K562 (cell line): ENCODE data around the gene SLC27A2. TPM values are rescaled to one million over a fixed set of nuclear protein-coding genes. Genes with fewer than 3 reads are reported as not detected.

Experiments used
- ATAC-seq: fragments of 200-7000 bp; cut with Tn5 transposase; 3 replicates; pipeline ENCODE4 v1.9.1; 2020; ENCODE audit warnings: moderate library complexity
- BruUV-seq: library from RNA; stranded (reverse); fragments of 400-500 nt; replicated peaks from 2 replicates; lab custom pipeline; 2021; lab: Mats Ljungman, UMichigan
- CTCF ChIA-PET: fragments of 300-600 bp; formaldehyde crosslinking; extraction: SDS; loops from one replicate; lab custom pipeline; 2021; ENCODE audit warnings: low intra/inter-chr PET ratio; lab: Yijun Ruan, JAX
- POLR2A ChIA-PET: fragments of 300-600, 350-650 bp; sonication (Branson Sonifier 250); formaldehyde crosslinking; extraction: SDS; loops from one replicate; lab custom pipeline; 2021; ENCODE audit warnings: antibody characterized with exemption, inconsistent platforms; lab: Yijun Ruan, JAX
- DNase-seq, 4 experiments: peaks; one replicate each; pipeline versions ENCODE4 v3.0.0 to v3.0.0-alpha.2; 2011 to 2018; ENCODE audit warnings: low spot score in 3 of 4, mixed read lengths in 3 of 4; ENCODE audit errors: extremely low read depth in 1 of 4
- FAIRE-seq: peaks from 2 replicates; lab custom pipeline; 2011; peaks lifted over from hg19 to GRCh38; lab: Jason Lieb, UNC
- H2AFZ ChIP-seq: 2 replicates; pipeline ENCODE4 v1.6.0; 2011; ENCODE audit warnings: low read depth, low read length, control low read depth, inconsistent platforms
- H3K27ac ChIP-seq: fragments of 200-600 bp; 3 replicates; pipeline ENCODE4 v1.8.0; 2011; ENCODE audit warnings: low read depth, mild to moderate bottlenecking, control low read depth, inconsistent platforms, low read length, moderate library complexity, mixed read lengths; ENCODE audit errors: extremely low read depth
- H3K27me3 ChIP-seq, 2 experiments: fragments of 300-600 bp in 1 of 2; 2 replicates in 1 of 2; 3 replicates in 1 of 2; pipeline versions ENCODE4 v1.6.0 to v1.8.0; 2011; ENCODE audit warnings: inconsistent platforms in 2 of 2, low read length in 2 of 2, mild to moderate bottlenecking in 1 of 2, mixed read lengths in 1 of 2, moderate library complexity in 1 of 2; ENCODE audit not compliant: control insufficient read depth in 2 of 2, insufficient read depth in 2 of 2
- H3K36me3 ChIP-seq: fragments of 300-600 bp; 3 replicates; pipeline ENCODE4 v1.8.0; 2011; ENCODE audit warnings: mild to moderate bottlenecking, low read length, inconsistent platforms; ENCODE audit not compliant: control insufficient read depth, insufficient read depth
- H3K4me1 ChIP-seq, 2 experiments: fragments of 200-600 bp in 1 of 2; replicated peaks in 1 of 2; 2 replicates in 1 of 2; 3 replicates in 1 of 2; pipeline versions ENCODE4 v1.5.1 to v1.8.0; 2011; ENCODE audit warnings: inconsistent platforms in 2 of 2, low read length in 2 of 2, mild to moderate bottlenecking in 1 of 2, mixed read lengths in 1 of 2, moderate library complexity in 1 of 2; ENCODE audit not compliant: control insufficient read depth in 2 of 2, insufficient read depth in 2 of 2
- H3K4me2 ChIP-seq: 2 replicates; pipeline ENCODE4 v1.6.1; 2011; ENCODE audit warnings: low read length, control low read depth, inconsistent platforms, mixed read lengths; ENCODE audit not compliant: insufficient read depth
- H3K4me3 ChIP-seq: fragments of 200-600 bp; sonication (generic), shearing (Covaris generic); 2 replicates; pipeline ENCODE4 v1.5.1; 2016; ENCODE audit warnings: control low read depth, inconsistent platforms
- H3K79me2 ChIP-seq: fragments of 200-600 bp; 3 replicates; pipeline ENCODE4 v1.8.0; 2011; ENCODE audit warnings: low read length, inconsistent platforms; ENCODE audit not compliant: control insufficient read depth, insufficient read depth
- H3K9ac ChIP-seq, 2 experiments: 2 replicates each; pipeline versions ENCODE4 v1.6.0 to v1.6.1; 2011; ENCODE audit warnings: low read depth in 2 of 2, low read length in 2 of 2, control low read depth in 1 of 2, inconsistent platforms in 1 of 2, mild to moderate bottlenecking in 1 of 2, mixed read lengths in 1 of 2; ENCODE audit not compliant: insufficient read depth in 1 of 2
- H3K9me1 ChIP-seq: one replicate; pipeline ENCODE4 v1.6.0; 2011; ENCODE audit warnings: inconsistent platforms, mild to moderate bottlenecking, low read length, moderate library complexity; ENCODE audit not compliant: control insufficient read depth, insufficient read depth
- H3K9me3 ChIP-seq: replicated peaks from 2 replicates; pipeline ENCODE4 v1.5.1; 2011; ENCODE audit warnings: low read depth, low read length, inconsistent platforms; ENCODE audit not compliant: control insufficient read depth, insufficient read depth
- H4K20me1 ChIP-seq: replicated peaks from 2 replicates; pipeline ENCODE4 v1.6.1; 2011; ENCODE audit warnings: low read length, inconsistent platforms, mixed read lengths; ENCODE audit not compliant: control insufficient read depth, insufficient read depth
- LARP7 ChIP-seq: fragments of 450-650 bp; IDR thresholded peaks from 2 replicates; pipeline ENCODE4 v1.6.1; 2016
- OTX1 ChIP-seq: fragments of 450-650 bp; formaldehyde crosslinking; IDR thresholded peaks from 2 replicates; pipeline ENCODE4 v1.4.0; 2022; ENCODE audit warnings: mild to moderate bottlenecking
- RBM34 ChIP-seq: fragments of 200-400 bp; formaldehyde crosslinking; IDR thresholded peaks from 2 replicates; pipeline ENCODE4 v1.6.1; 2018; ENCODE audit warnings: low read length, borderline replicate concordance; ENCODE audit not compliant: insufficient read depth
- ZNF766 ChIP-seq: fragments of 200-800 bp; sonication (Bioruptor generic); conservative IDR thresholded peaks from 2 replicates; pipeline ENCODE4 v1.6.1; 2016; ENCODE audit warnings: missing genetic modification characterization, missing compliant biosample characterization
- WGBS: fragments of 100-300 bp; shearing (Covaris generic); methylation state at CpG from one replicate; pipeline ENCODE4 v1.1.6; 2016; ENCODE audit warnings: low coverage, mixed read lengths; ENCODE audit not compliant: insufficient coverage; ENCODE audit errors: missing lambda C conversion rate; 5-methylcytosine and 5-hydroxymethylcytosine counted together
- in situ Hi-C: fragments of 300-500 bp; cut with MboI; formaldehyde crosslinking; loops from 4 replicates; pipeline ENCODE4 v1.15.0; 2018; ENCODE audit warnings: inconsistent platforms, mixed read lengths
- intact Hi-C: fragments of 100-400 bp; cut with micrococcal nuclease; formaldehyde crosslinking; loops from 2 replicates; pipeline ENCODE4 v1.14.2; 2022
- polyA plus RNA-seq, 8 experiments: library from polyadenylated mRNA; depleted of rRNA in 4 of 8; stranded (reverse) in 5 of 8; unstranded in 3 of 8; fragments of >200 nt; fragmentation: Nextera tagmentation in 2 of 8; fragmentation: Illumina TruSeq in 1 of 8; extraction: Ambion mirVana in 2 of 8; extraction: Trizol in 1 of 8; gene quantifications; 2 replicates each; pipeline versions ENCODE4 v1.2.1 to v1.2.3, GENCODE V29; 2011 to 2014; ENCODE audit warnings: inconsistent platforms in 1 of 8, missing spikeins in 1 of 8
- total RNA-seq, 7 experiments: library from RNA; depleted of rRNA in 6 of 7; stranded (reverse); fragments of >200 nt in 6 of 7; fragmentation: Illumina TruSeq in 2 of 7; extraction: Trizol in 2 of 7; gene quantifications; 2 replicates each; pipeline versions ENCODE4 v1.2.1 to v1.2.3, GENCODE V29; 2011 to 2021; ENCODE audit warnings: low replicate concordance in 1 of 7

SLC27A2 gene
- total and polyA plus RNA-seq, 9 of the 15 experiments (the other 6 are each of a cell fraction or from before 2014, with no cell fraction given): 4.9 to 38.0 (median 22.7) TPM

GRCh38 chr15:50246631-50247030, 64.6 kb downstream of the SLC27A2 start:
- POLR2A ChIA-PET: interaction anchor here (1.2 kb wide), 1 partner anchor 9 kb away, joined by 4 read pairs; no protein-coding TSS in a partner anchor
- no peak overlapping the region for H3K9ac ChIP-seq
- H3K9me1 ChIP-seq: no peaks in the 10 kb centered on the region
- no peaks in the 10 kb centered on the region for H3K79me2 ChIP-seq
- FAIRE-seq (no peak), ATAC-seq (no peak), DNase-seq (no peak)
- CTCF ChIA-PET: no interaction called here
- no peak overlapping the region for H3K27ac ChIP-seq
- peaks cover 14 to 26% of the 10 kb centered on the region in 2 experiments; a peak in 4 of 5 replicates for H3K4me1 ChIP-seq
- H3K4me3 ChIP-seq: no peak overlapping the region
- H3K36me3 ChIP-seq: no peaks in the 10 kb centered on the region
- BruUV-seq: no TSS peak
- in situ Hi-C loops (no loop called here), intact Hi-C loops (no loop called here)
- WGBS: 77% methylated on average over 2 of the region's 2 CpGs
- TF ChIP-seq ZNF766 (CRISPR knock-in tag): 0 out of 2 replicates have a peak, but pooled peaks have one; percentile 28
- TF ChIP-seq LARP7: no peak
- H3K4me2 ChIP-seq: no peak overlapping the region
- H3K9me3 ChIP-seq: no peaks in the 10 kb centered on the region
- H2AFZ ChIP-seq: peak overlapping the region; percentile 49
- H4K20me1 ChIP-seq: no peaks in the 10 kb centered on the region
- H3K27me3 ChIP-seq: no peaks in the 10 kb centered on the region

GRCh38 chr15:50247819-50248655, 66.0 kb downstream of the SLC27A2 start:
- Histone ChIP-seq H3K9me3 (no peaks in the 10 kb centered on the region), H3K27ac (no peak overlapping the region), H4K20me1 (no peaks in the 10 kb centered on the region), H3K4me2 (peak overlapping the region; percentile 17; the same call in 1 of the 2 replicates), H2AFZ (peak overlapping the region; percentile 80), H3K9me1 (no peaks in the 10 kb centered on the region), H3K36me3 (no peaks in the 10 kb centered on the region), H3K4me1 (peaks cover 14 to 22% of the 10 kb centered on the region in 2 experiments), H3K9ac (peak overlapping the region in 1 of 2 experiments; percentile 65; a peak in 1 of 4 replicates), H3K4me3 (no peak overlapping the region), H3K79me2 (no peaks in the 10 kb centered on the region), H3K27me3 (no peaks in the 10 kb centered on the region)
- intact Hi-C loops: no loop called here
- ChIA-PET CTCF (no interaction called here), POLR2A (interaction anchor here (0.8 to 4.7 kb wide), 3 partner anchors 12 to 163 kb away, joined by 3 to 28 read pairs (median 3); no protein-coding TSS in a partner anchor)
- ATAC-seq (peak; percentile 75), FAIRE-seq (peak; percentile 54), DNase-seq (peak in 1 of 4 experiments; percentile 23)
- in situ Hi-C loops: no loop called here
- no TSS peak for BruUV-seq
- 75% methylated on average over 14 of the region's 14 CpGs for WGBS
- TF ChIP-seq OTX1 (CRISPR knock-in tag): no peak
- no peak for TF ChIP-seq RBM34
